Measurements from ENCODE around the gene FOXK1.

FOXK1 gene

DNA sequence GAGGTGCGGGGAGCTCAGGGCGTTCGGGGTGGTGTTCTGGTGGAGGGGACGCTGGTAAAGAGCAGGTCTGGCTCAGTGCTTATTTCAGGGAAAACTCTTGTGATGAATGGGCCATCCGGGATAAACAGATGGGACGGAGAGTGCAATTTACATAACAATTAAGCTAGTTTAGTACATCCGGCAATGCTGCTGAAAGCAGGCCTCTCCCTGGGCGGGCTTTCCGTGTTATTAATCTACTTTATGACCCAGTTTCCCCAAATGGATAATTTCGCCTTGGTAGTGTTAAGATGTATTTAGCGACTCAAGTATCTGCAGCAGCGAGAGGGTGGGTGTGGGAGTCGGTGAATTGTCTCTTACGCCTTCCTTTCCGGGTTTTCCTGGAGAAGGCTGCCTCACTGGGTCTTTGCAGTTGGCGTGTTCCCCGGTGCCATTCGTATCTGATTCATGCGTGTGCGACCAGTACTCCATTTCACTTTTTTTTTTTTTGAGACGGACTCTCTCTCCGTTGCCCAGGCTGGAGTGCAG is 25.2 kb downstream of the FOXK1 start:
- TF ChIP-seq, protein P1, sequence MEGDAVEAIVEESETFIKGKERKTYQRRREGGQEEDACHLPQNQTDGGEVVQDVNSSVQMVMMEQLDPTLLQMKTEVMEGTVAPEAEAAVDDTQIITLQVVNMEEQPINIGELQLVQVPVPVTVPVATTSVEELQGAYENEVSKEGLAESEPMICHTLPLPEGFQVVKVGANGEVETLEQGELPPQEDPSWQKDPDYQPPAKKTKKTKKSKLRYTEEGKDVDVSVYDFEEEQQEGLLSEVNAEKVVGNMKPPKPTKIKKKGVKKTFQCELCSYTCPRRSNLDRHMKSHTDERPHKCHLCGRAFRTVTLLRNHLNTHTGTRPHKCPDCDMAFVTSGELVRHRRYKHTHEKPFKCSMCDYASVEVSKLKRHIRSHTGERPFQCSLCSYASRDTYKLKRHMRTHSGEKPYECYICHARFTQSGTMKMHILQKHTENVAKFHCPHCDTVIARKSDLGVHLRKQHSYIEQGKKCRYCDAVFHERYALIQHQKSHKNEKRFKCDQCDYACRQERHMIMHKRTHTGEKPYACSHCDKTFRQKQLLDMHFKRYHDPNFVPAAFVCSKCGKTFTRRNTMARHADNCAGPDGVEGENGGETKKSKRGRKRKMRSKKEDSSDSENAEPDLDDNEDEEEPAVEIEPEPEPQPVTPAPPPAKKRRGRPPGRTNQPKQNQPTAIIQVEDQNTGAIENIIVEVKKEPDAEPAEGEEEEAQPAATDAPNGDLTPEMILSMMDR (IDR thresholded peaks at IDR 0.05), result no peak

DNA sequence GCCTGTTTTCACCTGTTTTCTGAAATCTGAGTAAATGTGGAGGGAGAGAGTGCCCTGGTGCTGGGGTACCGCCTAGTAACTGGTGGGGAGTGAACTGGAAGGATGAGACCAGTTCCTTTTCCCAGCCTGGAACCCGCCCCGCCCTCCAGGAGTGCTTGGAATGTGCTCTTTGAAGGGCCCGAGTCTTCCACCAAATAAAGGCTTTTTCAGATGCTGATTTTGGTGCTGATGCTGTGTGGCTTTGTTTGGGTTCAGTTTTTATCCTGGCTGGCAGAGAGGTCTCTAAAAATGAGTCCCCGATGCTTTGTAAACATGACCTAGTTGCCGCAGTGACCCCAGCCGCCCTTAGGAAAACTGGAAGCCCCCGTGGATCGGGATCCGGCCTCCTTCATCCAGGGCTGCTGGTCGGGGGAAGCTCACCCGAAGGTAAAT is 25.9 kb downstream of the FOXK1 start:
- TF ChIP-seq, protein P1 (IDR thresholded peaks at IDR 0.05), result no peak

DNA sequence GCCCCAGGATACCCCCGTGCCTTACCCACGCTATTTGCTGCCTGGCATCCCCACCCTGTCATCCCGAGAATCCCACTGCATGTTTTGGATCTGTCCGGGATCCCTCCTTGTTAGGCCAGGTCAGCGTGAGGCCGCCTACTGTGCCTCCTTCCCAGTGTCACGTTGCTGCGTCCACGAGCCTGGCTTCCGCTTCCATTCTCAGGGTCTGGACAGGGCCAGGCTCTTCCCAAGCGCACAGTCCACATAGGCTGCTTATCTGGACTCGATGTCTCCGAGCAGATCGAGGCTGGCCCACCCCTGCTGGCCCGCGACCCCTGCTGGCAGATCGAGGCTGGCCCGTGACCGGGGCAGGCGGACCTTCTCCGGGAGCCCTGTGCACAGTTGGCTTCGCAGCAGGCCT is 27.1 kb downstream of the FOXK1 start:
- TF ChIP-seq, protein P1 (IDR thresholded peaks at IDR 0.05), result no peak

DNA sequence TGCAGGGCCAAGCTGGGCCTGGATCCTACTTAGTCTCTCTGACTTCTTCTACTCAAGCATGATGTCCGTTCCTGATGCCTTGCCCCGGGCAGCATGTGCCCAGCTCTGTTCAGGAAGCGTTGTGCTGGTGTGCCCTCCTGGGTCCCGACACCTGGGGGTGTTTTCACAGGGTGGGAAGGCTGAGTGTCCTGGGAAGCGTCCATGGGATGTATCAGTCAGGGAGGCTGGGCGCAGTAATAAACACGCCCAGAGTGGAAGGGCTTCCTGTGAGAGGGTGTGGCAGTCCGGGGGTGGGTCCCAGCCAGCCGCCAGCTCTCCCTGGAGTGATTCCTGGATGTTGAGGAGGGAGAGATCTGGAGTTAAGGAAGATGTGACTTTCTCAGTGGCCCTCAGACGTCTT is 29.0 kb downstream of the FOXK1 start:
- TF ChIP-seq, protein P1 (IDR thresholded peaks at IDR 0.05), result no peak

DNA sequence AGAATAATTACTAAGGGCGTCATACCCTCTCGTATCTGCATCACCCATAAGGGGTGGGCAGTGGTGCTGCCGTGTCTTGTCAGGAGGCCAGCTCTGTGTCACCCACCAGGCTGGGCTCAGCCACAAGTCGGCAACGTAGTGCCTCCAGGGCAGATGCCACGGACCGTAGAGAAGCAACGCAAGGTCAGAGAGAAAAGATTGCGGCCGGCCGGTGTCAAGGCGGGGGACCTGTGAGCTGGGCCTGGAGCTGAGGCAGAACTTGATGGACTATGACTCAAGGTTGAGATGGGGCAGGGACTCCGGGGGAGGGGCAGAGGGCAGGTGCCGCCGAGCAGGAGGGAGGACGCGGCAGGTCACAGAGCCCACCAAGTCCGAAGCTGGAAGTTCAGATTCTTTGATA is 29.5 kb downstream of the FOXK1 start:
- TF ChIP-seq, protein P1 (IDR thresholded peaks at IDR 0.05), result no peak

DNA sequence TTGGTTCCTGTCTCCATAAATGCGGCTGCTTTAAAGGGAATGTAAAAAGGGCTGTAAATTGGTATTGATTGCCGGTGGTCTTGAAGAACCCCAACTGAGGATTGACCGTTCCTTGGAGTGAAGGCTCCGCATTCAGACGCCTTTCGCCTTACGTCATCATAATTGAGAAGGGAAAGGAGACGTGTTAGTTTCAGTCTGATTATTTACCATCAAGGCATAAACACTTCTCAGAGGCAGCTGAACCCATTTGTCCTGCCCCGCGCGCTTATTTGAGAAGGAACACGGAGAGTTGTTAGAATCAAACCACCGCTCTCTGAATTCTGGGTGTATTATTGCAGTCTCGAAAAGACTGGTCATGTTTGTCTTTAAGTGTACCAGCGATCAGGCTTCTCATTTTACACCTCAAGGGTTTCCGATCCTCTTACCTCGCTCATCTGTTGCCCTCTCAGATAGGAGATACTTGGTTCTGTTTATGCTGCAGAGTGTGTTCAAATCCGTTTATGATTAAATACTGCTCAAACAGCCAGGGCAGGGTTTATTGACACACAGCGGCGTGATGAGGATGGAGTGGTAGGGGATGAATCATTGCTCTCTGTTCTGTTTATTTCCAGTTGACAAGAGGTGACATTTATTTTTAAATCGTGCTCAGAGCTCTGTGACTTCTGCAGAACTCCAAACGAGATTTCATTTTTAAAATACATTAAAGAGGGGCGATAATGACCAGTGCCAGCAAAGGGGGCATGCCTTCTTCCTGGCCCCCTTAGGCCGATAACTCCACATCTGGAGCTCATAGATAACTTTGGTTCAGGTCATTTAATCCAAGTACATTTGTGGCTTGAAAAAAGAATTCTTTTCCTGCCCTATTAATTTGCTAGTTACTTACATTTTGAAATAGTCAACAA is 30.4 kb downstream of the FOXK1 start:
- TF ChIP-seq, protein P1 (IDR thresholded peaks at IDR 0.05), result no peak

DNA sequence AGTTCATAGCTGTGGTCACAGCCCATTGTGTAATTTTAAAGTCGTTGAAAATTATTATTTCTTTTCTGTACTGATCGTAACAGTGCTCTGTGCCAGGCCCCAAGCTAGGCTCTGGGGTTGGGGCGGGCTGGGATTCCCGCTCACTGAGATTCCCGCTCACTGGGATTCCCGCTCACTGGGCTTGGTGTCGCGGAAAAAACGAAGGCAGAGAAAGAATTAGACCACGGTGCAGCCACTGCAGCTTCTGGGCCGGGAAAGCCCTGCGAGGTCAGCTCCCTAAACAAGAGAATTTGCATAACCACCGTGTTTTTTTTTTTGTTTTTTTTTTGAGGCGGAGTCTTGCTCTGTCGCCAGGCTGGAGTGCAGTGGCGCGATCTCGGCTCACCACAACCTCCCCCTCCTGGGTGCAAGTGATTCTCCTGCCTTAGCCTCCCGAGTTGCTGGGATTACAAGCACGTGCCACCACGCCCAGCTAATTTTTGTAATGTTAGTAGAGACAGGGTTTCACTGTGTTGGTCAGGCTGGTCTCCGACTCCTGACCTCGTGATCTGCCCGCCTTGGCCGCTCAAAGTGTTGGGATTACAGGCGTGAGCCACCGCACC is 31.2 kb downstream of the FOXK1 start:
- TF ChIP-seq, protein P1 (IDR thresholded peaks at IDR 0.05), result no peak

Data from LNCAP (cell line).